G401 (cell line): ENCODE measurements around the gene MCF2. TPM values are rescaled to one million over a fixed set of nuclear protein-coding genes. Genes with fewer than 3 reads are reported as not detected.
A peak's percentile ranks its signal among the peaks of the same experiment; 100 is the strongest.
"Not testable (repeated sequence)": the region's sequence is repeated elsewhere in the genome, so short reads cannot be mapped to it uniquely, and the experiment has no call there.

ENCODE experiments used
- DNase-seq: peaks from one replicate; pipeline ENCODE4 v3.0.0-alpha.2; 2015; ENCODE audit warnings: low spot score
- in situ Hi-C: cut with HindIII; loops from 2 replicates; pipeline ENCODE4 v1.10.0; 2016; ENCODE audit warnings: low sequenced_read_pairs, mixed read lengths
- total RNA-seq: library from RNA; depleted of rRNA; stranded (reverse); fragments of >200 nt; shearing (Covaris generic); gene quantifications from 2 replicates; pipeline ENCODE4 v1.2.3, GENCODE V29; 2014; rRNA removed

MCF2 gene, protein sequence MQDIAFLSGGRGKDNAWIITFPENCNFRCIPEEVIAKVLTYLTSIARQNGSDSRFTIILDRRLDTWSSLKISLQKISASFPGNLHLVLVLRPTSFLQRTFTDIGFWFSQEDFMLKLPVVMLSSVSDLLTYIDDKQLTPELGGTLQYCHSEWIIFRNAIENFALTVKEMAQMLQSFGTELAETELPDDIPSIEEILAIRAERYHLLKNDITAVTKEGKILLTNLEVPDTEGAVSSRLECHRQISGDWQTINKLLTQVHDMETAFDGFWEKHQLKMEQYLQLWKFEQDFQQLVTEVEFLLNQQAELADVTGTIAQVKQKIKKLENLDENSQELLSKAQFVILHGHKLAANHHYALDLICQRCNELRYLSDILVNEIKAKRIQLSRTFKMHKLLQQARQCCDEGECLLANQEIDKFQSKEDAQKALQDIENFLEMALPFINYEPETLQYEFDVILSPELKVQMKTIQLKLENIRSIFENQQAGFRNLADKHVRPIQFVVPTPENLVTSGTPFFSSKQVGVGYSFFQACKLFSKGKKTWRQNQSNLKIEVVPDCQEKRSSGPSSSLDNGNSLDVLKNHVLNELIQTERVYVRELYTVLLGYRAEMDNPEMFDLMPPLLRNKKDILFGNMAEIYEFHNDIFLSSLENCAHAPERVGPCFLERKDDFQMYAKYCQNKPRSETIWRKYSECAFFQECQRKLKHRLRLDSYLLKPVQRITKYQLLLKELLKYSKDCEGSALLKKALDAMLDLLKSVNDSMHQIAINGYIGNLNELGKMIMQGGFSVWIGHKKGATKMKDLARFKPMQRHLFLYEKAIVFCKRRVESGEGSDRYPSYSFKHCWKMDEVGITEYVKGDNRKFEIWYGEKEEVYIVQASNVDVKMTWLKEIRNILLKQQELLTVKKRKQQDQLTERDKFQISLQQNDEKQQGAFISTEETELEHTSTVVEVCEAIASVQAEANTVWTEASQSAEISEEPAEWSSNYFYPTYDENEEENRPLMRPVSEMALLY
- not detected in 2 replicates for total RNA-seq

DNA sequence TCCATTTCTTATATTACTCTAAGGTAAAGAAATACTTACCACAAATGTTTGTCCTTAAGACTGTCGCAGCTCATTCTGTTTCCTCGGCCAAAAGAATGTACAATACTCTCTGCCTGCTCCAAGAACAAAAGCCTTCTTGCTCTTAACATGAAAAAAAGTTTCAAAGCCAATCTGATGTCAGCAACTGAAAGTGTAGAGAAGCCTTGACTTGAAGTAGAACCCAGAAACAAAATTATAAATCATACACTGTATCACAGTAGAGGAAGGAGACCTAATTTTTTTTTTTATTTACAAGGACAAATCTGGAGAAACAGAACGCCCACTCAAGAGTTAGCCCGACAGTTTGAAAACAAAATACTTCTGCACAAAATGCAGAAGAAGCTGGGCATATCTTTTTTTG is at the start of gene MCF2:
Gene MCF2, minus strand, starts transcription at position 101 of the 400 bp plus-strand sequence. CDS start 56,423 bp downstream, outside the sequence.
- in situ Hi-C loops = no loop called here
- DNase-seq = no peak

DNA sequence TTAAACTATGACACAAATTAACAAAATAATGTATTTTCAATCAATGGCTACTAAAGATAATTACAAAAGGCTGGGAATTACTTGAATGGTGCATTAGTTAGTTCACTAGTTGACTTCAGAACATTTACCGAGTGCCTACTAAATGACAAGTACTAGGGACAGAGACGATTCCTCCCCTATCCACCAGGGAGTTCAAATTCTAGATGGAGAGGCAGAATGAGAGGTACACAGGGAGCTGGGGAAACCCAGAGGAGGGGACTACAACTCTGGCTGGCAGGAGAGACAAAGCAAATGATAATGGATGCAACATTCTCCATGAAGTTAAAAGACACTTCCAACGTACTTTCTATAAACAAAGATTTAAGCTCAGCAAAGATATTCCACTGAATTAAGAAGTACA is 43.1 kb upstream of the MCF2 start:
- in situ Hi-C loops = no loop called here
- DNase-seq = no peak

DNA sequence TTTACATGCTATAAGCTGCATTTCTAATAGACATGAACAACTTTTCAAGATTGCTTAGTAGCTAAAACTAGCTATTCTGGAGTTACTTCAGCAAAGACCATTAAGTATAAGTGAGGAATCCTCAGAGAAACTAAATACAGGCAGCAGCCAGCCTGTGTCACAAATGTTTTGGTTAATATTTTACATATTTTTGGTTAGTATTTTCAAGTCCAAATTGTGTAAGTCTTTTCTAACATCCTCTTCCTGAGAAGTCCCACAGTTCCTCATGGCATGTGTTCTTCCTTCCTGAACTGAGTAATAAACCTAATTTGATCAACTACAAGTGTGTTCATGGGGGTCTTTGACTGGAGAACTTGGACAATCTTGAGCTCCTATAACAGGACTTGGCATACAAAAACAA is 42.4 kb upstream of the MCF2 start:
- in situ Hi-C loops = no loop called here
- DNase-seq = no peak

DNA sequence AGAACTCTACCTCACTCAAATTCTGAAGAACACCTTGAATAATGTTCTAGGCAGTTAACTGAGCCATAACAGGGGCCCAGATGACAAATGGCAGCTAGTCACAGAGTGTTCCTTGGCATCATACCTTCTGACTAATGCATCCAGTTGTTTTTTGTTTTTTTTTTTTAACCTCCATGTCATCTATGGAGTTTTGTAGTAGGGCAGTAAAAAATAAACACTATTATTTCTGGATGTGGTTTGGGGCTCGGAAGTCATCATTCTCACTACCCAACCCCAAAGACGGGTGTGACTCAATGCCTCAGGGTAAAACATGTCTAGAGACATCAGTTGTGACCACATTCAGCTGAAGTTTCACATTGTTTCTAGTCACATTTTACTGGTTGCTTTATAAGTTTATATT is 31.2 kb upstream of the MCF2 start:
- in situ Hi-C loops = no loop called here
- no peak for DNase-seq

DNA sequence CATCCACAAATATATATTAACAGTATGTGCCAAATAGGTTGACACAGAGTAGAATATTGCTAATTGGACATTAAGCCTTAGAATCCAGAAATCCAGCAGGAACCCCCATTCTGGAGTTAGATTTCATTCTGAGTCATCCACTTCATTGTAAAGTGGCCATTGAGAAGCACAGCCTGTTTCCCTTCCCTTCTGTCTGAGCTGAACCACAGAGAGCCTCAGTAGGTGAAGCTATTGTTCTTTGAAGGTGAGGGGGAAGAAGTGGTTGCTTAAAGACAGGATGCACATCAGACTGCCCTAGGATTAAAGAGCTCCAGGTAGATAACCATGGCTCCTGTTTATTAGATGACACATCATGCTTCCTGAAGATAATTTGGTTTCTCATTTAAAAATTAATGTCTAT is 30.6 kb upstream of the MCF2 start:
- no peak for DNase-seq
- in situ Hi-C loops = no loop called here

DNA sequence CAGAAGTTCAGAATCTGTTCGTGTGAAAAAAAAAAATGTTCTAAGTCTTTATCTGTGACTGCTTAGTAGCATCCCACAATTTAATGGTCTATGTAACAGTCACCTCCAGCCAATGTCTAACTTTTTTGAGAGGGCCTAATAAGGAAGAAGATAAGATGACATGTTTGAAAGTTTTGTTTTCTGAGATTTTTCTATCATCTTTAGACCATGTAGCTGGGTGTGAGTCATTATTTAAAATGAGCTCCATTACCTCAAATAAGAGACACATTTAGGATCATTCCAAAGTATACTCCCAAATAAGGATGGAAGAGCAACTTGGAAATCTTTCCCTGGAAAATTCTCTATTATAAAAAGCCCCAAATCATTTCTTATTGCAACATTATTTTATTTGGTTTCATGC is 28.2 kb upstream of the MCF2 start:
- in situ Hi-C loops = no loop called here
- no peak for DNase-seq

DNA sequence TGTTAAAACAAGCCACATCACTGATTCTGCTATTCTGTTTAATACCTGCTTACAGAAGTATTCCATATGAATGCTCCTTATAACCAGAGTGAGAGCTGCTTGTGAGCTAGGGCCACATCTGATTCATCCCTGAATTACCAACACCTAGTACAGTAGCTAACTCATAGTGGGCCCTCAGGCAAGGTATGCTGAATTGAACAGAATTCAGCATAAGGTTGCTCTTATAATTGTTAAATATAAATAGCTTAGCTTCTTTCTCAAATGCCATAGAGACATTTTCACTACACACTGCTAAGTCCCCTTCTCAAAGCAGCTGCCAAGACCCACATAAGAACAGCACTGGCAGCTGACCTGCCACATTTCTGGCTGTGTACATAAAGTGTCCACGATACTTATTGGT is 27.0 kb upstream of the MCF2 start:
- in situ Hi-C loops = no loop called here
- no peak for DNase-seq

DNA sequence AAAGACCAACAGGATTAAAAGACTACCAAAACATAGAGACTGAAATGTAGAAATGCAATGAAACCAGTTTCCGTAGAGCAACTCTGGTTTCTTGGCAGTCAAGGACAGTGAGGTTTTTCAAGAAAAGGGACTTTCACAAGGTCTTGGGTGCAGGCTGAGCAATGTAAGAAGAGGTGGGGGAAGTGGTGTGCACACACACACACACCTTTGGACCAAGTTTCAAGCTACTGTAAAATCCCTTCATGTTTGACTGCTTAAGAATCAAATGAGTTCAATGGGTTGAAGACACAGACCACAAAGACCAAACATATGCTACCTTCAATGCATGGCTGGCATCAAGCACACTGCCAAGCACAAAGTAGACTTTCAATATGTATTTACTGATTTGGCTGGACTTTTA is 17.8 kb upstream of the MCF2 start:
- in situ Hi-C loops = no loop called here

DNA sequence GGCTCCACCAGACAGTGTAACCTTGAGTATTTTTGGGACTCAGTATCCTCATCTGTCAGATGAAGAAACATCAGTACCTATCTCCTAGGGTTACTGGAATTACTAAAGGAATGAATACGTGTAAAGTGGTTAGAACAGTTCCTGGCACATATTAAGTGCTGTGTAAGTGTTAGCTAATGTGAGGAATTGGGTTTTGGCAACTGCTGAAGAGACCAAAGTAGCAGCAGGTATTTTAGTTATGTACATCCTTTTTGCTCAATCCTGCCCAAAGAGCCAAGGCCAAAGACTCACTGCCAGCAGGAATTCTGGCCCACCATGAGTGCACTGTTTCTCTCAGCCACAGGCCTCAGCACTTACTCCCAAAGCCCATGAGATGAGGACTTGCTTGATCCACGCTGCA is 16.7 kb upstream of the MCF2 start:
- in situ Hi-C loops = no loop called here
- DNase-seq = no peak

More for the DNA sequence above, 17.8 kb upstream of the MCF2 start:
- DNase-seq = no peak

DNA sequence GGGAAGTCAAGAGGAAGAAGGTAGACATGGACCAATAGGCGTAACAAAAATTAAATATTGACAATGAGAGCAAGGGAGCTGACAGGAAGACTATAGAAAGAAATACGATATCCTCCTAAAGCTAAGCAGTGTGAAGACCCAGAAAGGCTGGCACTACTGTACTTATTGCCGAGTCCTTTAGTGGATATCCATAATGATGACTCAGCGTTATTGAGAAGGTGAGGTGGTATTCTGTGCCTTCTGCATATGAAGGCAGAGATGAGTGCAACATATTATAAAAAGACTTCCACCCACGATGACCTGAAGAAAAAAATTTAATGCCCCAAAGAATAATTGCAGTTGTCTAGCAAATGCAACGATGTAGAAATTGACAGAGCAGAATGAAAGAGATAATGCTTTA is 13.0 kb upstream of the MCF2 start:
- DNase-seq = no peak
- in situ Hi-C loops = no loop called here

DNA sequence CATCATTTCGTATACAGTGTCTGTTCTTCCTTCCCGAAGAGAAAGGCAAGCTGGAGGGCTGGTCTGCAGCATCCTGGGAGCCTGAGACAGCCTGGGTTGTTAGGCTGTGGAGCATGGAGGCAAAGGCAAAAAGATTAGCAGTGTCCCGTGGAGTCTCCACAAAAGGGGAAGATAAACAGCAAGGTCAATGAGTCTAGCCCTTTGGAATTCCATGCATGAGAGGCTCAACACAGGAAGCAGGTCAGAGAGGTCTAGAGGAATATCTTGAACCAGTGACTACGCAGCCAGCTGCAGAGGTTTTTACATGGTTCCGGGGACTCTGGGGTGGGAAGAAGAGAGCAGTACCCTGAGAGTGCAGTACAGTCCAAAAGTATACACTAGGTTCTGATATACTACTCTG is 12.2 kb upstream of the MCF2 start:
- no peak for DNase-seq
- in situ Hi-C loops = no loop called here

DNA sequence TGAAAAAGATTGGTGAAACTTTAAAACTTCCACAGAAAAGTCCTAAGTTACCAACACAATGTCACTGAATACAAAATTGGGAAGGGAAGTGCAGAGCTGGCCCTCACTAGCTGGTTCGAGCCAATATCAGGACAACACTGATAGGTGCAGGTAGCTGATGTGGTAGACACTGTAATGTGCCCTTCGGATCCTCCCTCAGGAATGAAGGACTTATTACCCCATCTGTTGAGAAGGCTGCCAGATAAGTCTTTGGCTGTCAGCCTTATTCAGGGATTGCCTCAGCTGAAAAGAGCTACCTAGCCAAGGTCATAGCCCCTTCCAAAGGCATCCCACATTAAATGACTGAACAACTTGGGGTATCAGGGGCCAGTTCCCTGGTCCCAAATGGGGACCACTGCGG is 5.3 kb downstream of the MCF2 start:
- no peak for DNase-seq

DNA sequence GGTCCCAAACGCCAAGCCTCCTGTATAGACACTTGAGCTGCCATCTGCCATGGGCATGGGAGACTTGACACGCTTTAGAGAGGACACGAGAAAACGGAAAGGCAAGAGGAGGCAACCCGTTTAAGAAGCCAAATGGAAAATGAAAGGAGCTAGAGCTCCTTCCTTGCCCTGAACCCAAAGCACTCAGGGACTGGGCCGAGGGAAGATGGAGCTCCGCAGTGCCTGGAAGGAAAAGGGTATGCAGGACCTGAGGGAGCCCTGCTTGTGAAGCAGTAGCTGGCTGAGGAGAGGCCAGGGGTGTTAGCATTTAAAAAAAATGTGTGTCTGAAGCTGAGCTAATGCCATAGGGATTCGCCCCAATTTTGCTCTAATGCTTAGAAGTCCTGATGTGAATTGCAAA is 15.1 kb downstream of the MCF2 start:
- in situ Hi-C loops = no loop called here

More for the DNA sequence above, 5.3 kb downstream of the MCF2 start:
- in situ Hi-C loops = no loop called here

DNA sequence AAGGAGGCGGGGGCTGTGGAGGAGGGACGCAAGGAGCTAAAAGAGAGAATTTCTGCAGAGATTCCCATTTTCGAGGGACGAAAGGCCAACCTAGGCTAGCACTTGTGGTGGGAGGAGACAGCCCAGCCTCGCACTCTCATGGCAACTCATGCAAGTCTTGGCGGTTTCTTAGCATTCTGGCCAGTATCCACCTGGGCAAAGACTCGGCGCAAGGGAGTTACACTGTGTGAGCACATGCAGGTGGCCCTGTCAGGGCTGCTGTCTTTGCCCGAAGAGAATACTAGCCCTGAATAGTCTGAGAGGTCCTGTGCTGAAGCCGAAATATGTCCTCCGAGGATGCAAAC is 15.5 kb downstream of the MCF2 start:
- no peak for DNase-seq
- in situ Hi-C loops = no loop called here

More for the DNA sequence above, 15.1 kb downstream of the MCF2 start:
- no peak for DNase-seq

DNA sequence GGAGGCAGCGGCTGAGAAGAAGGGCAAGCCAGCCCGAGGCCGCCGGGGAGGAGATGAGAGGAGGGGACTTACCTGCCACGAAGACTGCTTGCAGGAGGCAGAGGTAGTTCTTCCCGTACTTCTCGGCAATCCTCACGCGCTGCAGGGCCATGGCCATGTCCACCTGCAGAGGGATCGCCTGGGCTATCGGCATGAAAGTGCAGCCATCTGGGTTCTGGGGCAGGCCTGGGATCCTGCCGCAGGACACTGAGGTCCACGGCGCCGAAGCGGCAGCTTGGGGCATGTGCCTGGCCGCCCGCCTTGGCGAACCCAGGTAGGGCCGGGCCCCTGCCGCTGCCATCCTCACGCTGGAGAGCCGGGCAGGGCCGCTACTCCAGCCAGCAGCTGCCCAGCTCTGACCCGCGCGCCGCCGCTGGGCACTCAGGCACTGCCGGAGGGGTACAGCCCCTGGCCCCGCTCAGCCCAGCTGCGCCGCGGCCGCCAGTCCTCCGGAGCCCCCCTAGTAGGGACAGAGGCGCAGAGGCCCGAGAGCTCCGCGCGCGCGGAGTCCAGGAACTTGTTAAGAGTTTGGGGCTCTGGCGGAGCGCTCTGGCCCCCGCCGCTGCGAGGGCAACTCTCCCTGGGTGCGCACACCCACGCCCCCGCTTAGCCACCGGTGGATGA is 16.0 kb downstream of the MCF2 start:
- peak; percentile 1 for DNase-seq

DNA sequence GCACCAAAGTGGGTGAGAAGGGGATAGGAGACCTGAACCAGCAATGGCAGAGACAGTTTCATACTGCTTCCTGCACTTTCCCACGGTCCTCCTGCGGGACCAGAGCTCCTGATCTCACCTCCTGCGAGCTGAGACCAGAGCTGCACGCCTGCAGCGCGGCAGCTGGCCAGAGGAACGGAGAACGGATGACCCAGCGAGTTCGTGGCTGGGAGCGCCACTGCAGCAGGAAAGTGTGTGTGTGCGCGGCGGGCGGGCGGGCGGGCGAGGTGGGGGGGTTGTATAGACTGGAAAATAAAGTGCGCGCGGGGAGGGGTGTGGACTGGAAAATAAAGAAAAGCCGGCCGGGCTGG is 16.5 kb downstream of the MCF2 start:
- in situ Hi-C loops = no loop called here
- DNase-seq = no peak

More for the DNA sequence above, 16.0 kb downstream of the MCF2 start:
- in situ Hi-C loops = no loop called here

DNA sequence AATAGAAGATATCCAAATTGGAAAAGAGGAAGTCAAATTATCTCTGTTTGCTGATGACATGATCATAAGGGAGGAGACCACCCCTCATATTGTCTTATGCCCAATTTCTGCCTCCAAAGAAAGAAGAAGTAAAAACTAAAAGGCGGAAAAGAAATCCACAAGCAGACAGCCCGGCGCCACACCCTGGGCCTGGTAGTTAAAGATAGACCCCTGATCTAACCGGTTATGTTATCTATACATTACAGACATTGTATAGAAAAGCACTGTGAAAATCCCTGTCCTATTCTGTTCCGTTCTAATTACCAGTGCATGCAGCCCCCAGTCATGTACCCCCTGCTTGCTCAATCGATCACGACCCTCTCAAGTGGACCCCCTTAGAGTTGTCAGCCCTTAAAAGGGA is 22.8 kb downstream of the MCF2 start:
- in situ Hi-C loops, DNase-seq: not testable (repeated sequence)

DNA sequence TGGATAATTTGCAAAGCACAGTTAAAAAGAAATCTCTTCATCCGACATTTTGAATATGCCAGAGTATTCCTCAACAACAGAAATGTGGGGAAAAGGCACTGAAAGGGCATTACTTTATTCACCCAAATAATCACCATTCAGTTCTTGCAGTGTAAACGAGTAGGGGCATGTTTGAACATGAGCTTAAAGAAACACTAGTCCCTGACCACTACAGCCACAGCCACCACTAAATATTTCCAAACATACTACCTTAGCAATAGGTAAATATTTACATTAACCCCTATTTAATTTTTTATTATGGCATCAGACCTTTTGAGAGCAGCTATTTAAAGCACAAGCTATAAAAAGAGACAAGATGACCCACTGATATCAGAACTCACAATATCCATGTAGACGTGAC is 27.6 kb downstream of the MCF2 start:
- no peak for DNase-seq
- in situ Hi-C loops = no loop called here

DNA sequence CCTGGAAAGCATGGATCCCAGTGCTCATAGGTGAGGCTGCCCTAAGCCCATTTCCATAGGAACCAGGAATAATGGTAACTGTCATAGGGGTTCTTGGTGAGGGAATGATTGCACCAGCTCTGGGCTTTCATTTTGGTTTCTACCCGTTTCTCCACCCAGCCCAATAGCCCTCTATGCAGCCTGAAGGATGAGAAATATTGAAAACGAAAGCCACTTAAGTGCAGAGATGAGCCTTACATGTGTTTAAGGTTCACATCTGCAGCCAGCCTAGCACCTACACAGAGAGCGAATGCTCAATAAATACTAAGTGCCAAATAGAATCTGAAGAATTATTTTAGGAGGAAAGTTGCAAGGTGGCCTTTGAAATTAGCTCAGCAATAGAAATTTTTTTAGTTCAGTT is 60.4 kb downstream of the MCF2 start:
- no peak for DNase-seq
- in situ Hi-C loops = no loop called here
